ENCODE results near the gene WFS1.

The WFS1 gene

GRCh38 chr4:6278801-6279197, 9.1 kb downstream of the WFS1 start:
- Histone ChIP-seq H3K27me3 (no peaks in the 10 kb centered on the region), H3K36me3 (peaks cover 12% of the 10 kb centered on the region), H3K9me3 (no peaks in the 10 kb centered on the region), H3K4me3 (ENCODE audit: low read depth, low read length) (no peak overlapping the region), H3K4me1 (peaks cover 57% of the 10 kb centered on the region)
- peak; percentile 53 for DNase-seq
- TF ChIP-seq, protein P1, sequence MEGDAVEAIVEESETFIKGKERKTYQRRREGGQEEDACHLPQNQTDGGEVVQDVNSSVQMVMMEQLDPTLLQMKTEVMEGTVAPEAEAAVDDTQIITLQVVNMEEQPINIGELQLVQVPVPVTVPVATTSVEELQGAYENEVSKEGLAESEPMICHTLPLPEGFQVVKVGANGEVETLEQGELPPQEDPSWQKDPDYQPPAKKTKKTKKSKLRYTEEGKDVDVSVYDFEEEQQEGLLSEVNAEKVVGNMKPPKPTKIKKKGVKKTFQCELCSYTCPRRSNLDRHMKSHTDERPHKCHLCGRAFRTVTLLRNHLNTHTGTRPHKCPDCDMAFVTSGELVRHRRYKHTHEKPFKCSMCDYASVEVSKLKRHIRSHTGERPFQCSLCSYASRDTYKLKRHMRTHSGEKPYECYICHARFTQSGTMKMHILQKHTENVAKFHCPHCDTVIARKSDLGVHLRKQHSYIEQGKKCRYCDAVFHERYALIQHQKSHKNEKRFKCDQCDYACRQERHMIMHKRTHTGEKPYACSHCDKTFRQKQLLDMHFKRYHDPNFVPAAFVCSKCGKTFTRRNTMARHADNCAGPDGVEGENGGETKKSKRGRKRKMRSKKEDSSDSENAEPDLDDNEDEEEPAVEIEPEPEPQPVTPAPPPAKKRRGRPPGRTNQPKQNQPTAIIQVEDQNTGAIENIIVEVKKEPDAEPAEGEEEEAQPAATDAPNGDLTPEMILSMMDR (IDR thresholded peaks at IDR 0.05; ENCODE audit: low read depth, low read length) = no peak

DNA sequence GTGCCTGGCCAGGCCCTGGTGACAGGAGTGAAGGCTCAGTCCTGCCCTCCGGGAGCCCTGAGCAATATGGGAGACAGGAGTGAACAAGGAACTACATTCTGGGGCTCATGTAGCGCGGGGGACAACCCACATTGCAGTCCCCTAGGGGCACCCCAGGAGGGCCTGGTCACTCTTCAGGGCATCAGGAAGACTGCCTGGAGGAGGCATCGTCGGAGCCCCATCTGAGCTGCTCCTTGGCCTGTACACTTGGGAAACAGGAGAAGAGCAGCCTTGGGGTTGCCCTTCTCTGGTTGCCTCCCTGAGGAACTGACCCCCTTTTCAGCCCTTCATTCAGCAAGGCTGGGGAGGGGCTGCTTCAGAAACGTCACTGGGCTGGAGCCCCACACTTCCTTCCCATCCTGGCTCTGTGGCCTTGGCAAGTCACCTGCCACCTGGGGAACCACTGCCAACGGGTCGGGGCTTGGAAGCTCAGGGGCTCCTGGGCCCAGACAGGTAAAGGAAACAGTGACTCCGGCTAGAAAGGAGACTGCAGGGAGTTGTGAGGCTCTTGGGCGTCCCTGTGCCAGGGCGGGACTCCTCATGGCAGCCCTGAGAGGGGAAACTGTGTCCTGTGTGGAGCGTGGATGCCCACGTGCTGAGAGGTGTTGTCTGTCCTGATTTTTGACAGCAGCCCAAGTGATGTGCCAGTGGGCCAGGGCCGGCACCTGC, 10.1 kb downstream of the WFS1 start:
- H3K27me3 ChIP-seq = no peaks in the 10 kb centered on the region
- peaks cover 12% of the 10 kb centered on the region for H3K36me3 ChIP-seq
- no peak for DNase-seq
- TF ChIP-seq, protein P1 (IDR thresholded peaks at IDR 0.05; ENCODE audit: low read depth, low read length) = no peak
- H3K9me3 ChIP-seq = no peaks in the 10 kb centered on the region
- no peak overlapping the region for H3K4me3 ChIP-seq (ENCODE audit: low read depth, low read length)
- H3K4me1 ChIP-seq = peaks cover 53% of the 10 kb centered on the region

DNA sequence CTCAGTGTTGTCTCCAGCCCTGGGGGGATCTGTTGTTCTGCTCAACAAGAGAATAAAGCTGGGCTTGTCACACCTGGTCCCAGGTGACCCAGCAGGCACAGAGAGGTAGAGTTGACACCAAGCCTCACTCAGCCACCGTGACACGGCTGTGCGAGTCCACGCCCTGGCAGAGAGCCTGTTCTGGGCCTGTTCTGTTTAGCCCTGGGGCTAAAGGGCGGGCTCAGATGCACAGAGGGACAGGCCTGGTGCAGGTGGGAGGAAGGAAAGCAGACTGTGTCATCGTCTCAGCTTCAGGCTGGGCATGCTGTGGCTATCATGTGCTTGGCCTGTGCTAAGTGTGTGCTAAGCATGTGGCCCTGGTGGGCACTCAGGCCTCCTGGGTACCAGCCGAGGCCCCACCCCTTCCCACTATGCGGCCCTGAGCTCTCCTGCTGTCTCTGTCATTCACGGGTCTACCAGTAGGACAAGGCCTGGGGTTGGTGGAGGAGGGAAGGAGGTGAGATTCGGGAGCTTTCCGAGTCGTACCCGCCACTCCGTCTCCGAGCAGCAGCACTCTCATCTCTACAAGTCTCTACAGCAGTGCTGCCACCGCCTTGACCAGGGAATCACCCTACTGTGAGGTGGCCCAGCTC, 10.8 kb downstream of the WFS1 start:
- Histone ChIP-seq H3K9me3 (no peaks in the 10 kb centered on the region), H3K27me3 (no peaks in the 10 kb centered on the region), H3K36me3 (peaks cover 13% of the 10 kb centered on the region), H3K4me1 (peaks cover 53% of the 10 kb centered on the region), H3K4me3 (ENCODE audit: low read depth, low read length) (no peak overlapping the region)
- TF ChIP-seq, protein P1 (IDR thresholded peaks at IDR 0.05; ENCODE audit: low read depth, low read length) = no peak
- DNase-seq = peak; percentile 65

DNA sequence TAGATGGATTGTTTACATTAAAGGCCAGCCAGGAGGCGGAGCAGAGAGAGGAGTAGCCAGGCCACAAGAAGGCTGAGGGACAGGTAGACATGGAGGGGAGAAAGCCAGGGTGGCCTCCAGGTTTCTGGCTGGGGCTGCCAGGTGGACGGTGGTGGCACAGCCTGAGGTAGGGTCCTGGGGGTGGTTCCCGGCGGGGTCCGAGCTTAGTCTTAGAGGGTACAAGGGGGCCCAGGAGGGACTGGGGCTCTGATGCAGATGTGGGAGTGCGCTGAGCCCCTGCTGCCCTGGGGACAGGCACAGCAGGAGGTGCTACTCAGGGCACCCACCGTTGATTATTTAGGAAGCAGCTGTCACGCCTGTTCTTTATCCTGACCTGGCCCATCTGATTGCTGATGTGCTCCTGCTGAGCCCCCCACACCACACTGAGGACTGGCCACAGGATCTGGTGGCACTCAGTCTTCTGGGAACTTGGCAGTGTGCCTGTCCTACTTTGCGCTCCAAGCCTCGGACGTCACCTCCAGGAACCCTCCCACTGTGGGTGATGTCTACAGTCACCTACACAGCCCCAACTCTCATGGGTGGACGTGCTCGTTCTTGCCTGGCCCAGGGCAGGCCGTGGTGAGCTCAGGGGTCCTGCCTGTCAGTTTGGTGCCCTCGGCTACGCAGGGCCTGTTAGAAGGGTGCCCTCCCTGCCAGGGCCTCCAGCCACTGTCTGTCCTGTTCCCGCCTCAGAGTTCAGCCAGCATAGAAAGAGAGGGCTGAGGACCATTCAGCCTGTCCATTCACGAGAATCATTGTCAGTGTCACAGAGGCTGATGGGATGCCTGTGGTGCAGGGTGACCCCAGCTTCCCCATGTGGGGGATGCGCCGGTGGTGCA, 12.0 kb downstream of the WFS1 start:
- TF ChIP-seq, protein P1 (IDR thresholded peaks at IDR 0.05; ENCODE audit: low read depth, low read length) = no peak
- Histone ChIP-seq H3K9me3 (no peaks in the 10 kb centered on the region), H3K4me1 (peaks cover 42% of the 10 kb centered on the region), H3K4me3 (ENCODE audit: low read depth, low read length) (no peak overlapping the region), H3K36me3 (peaks cover 16% of the 10 kb centered on the region), H3K27me3 (no peaks in the 10 kb centered on the region)
- DNase-seq = no peak

DNA sequence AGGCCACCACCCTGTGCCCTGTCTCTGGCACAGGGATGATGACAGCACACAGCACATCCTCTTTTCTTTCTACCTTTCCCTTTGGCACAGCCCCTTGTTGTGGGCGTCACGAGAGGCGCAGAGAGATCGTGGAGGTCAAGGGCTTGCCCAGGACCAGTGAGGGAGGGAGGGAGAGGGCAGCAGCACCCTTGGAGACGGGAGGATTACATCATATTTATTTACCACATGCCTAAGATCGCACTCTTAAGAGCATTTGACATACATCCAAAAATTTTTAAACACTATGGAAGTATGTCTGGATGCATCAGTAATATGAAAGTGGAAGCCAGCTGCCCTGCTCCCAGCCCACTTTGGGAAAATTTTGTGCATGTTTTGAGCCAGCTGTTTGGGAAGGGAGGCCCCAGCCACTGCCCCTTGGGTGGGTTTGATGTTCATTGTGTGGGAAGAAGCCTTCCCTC, 12.7 kb downstream of the WFS1 start:
- peaks cover 37% of the 10 kb centered on the region for H3K4me1 ChIP-seq
- TF ChIP-seq, protein P1 (IDR thresholded peaks at IDR 0.05; ENCODE audit: low read depth, low read length) = no peak
- no peak for DNase-seq
- no peak overlapping the region for H3K4me3 ChIP-seq (ENCODE audit: low read depth, low read length)
- peaks cover 23% of the 10 kb centered on the region for H3K36me3 ChIP-seq
- H3K9me3 ChIP-seq = no peaks in the 10 kb centered on the region
- H3K27me3 ChIP-seq = no peaks in the 10 kb centered on the region

Measured in BE2C (cell line).